Measurements from ENCODE around the gene TTBK2.

DNA sequence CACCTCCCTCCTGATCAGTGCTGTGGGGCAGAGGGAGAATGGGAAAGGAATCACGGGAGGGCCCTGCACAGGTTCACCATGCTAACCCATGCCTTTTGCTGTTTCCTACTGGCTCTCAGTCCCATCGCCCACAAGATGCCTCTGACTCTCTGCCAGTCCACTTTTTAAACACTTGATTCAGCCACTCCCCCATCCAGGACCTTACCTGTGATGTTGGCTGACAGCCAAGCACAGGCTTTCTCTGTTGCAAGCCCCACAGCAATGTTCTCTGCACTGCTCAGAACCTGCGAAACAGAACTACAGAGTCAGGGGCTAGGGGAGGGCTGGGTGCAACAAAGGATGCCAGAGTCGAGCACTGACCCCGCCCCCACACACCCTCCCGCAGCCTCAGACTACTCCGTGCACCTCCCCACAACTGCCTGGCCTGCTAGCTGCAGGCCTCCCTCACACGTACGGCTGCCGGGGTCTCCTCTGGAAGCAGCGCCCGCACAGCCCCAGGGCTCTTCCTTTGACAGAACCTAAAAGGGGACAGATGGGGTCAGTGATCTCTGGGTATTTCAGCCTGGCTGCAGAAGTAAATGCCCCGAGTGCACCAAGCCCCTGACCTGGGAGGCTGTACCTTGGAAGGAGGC is 192.7 kb downstream of the TTBK2 start:
- TF ChIP-seq, protein P1, sequence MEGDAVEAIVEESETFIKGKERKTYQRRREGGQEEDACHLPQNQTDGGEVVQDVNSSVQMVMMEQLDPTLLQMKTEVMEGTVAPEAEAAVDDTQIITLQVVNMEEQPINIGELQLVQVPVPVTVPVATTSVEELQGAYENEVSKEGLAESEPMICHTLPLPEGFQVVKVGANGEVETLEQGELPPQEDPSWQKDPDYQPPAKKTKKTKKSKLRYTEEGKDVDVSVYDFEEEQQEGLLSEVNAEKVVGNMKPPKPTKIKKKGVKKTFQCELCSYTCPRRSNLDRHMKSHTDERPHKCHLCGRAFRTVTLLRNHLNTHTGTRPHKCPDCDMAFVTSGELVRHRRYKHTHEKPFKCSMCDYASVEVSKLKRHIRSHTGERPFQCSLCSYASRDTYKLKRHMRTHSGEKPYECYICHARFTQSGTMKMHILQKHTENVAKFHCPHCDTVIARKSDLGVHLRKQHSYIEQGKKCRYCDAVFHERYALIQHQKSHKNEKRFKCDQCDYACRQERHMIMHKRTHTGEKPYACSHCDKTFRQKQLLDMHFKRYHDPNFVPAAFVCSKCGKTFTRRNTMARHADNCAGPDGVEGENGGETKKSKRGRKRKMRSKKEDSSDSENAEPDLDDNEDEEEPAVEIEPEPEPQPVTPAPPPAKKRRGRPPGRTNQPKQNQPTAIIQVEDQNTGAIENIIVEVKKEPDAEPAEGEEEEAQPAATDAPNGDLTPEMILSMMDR (optimal IDR thresholded peaks at IDR 0.05 in 1 of 3, IDR thresholded peaks at IDR 0.05 in 1 of 3, conservative IDR thresholded peaks at IDR 0.05 in 1 of 3; ENCODE audit: extremely low read depth in 1 of 3, insufficient read depth in 2 of 3, low read length in 3 of 3): no peak
- TF ChIP-seq EZH2 (IDR thresholded peaks at IDR 0.05; ENCODE audit: low read length): no peak

Measured in keratinocyte (primary cell).